GM18868 (cell line): ENCODE results near the gene MIP.
A peak's percentile ranks its signal among the peaks of the same experiment; 100 is the strongest.
"Not testable (repeated sequence)": the region's sequence is repeated elsewhere in the genome, so short reads cannot be mapped to it uniquely, and the experiment has no call there.

Source experiments
- ATAC-seq: cut with Tn5 transposase; IDR thresholded peaks from one replicate; pipeline ENCODE4 v1.9.1; 2021; ENCODE audit warnings: mild to moderate bottlenecking, moderate library complexity; ENCODE audit not compliant: unreplicated experiment

The MIP gene

GRCh38 chr12:56468216-56469006 is 14.0 kb upstream of the MIP start, which contains the start of gene SPRYD4:
Gene SPRYD4, plus strand, starts transcription at chr12:56468578. Its CDS starts 14 bp downstream, at chr12:56468592.
- peak; percentile 87 for ATAC-seq

- no peak for ATAC-seq
Observed at GRCh38 chr12:56462565-56462964, 8.1 kb upstream of the MIP start.

DNA sequence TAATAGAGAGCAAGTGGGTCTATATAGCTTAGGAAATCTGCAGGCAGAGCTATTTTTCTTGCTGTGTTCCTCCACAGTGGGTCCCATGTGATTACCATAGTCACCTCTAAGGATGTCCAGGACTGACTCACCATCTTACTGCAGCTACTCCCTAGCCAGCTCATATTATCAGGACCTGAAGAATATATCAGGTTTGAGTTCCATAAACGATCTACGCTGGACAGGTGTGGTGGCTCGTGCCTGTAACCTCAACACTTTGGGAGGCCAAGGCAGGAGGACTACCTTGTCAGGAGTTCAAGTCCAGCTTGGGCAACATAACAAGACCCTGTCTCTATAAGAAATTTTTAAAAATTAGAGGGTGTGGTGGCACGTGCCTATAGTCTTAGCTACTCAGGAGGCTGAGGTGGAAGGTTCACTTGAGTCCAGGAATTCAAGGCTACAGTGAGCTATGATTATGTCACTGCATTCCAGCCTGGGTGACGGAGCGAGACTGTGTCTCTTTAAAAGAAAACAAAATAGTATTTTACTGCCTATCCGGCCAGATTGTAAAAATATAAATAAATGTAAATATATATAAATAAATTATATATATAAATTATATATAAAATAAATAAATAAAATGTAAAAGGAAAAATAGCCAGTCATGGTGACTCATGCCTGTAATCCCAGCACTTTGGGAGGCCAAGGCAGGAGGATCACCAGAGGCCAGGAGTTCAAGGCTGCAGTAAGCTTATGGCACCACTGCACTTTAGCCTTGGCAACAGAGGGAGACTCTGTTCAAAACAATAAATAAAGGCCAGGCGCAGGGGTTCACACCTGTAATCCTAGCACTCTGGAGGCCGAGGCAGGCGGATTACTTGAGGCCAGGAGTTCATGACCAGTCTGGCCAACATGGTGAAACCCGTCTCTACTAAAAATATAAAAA is 7.0 kb upstream of the MIP start:
- no peak for ATAC-seq

DNA sequence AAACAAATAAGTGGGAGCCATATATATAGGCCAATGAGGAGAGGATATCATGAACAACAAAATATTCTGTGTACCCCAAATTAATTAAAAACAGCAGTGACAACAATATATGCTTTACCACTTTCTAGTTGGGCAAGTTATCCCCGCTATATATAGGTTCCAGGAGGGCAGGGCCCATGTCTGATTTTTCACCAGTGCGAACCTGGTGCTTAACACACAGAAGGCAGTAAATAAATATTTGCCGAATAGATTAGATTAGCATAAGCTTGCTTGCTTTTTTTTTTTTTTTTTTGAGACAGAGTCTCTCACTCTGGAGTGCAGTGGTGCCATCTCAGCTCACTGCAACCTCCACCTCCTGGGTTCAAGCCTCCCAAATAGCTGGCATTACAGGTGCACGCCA is 3.4 kb upstream of the MIP start:
- no peak for ATAC-seq

DNA sequence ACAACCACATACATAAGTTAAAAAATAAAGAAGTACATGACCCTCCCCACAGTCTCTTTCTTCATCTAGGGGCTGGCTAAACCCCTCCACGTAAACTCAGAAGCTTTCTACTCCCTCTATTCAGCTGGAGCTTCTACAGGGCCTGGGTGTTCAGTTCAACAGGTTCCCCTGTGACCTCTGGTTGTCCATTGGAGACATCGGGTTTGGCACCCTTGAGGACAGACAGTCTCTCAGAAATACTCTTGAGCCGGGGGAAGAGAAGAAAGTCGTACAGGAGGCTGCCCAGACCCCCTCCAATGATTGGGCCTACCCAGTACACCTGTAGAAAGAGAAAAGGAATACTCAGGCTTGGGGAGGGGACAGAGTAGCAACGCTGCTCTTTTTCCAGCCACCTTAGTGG is 3.3 kb downstream of the MIP start:
- ATAC-seq, result no peak

- ATAC-seq, result no peak
Observed at GRCh38 chr12:56450241-56450640, 4.2 kb downstream of the MIP start.

GRCh38 chr12:56449622-56449984 is 4.9 kb downstream of the MIP start:
- no peak for ATAC-seq

- ATAC-seq, result peak; percentile 96
Observed at GRCh38 chr12:56448860-56449621, 5.4 kb downstream of the MIP start, which contains the start of gene TIMELESS. Gene TIMELESS, minus strand, starts transcription at chr12:56449426. Its CDS starts 15,256 bp downstream, at chr12:56434170.

DNA sequence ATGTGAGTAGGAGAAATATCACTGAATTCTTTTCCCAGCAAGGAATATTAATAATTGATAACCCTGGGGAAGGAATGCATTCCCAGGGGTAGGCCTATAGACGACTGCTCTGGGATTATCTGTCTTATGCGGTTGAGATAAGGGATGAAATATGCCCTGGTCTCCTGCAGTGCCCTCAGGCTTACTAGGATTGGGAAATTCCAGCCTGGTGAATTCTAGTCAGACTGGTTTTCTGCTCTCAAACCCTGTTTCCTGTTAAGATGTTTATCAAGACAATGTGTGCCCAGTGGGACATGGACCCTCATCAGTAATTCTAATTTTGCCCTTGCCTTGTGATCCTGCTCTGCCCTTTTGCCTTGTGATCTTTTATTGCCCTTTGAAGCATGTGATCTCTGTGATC is 11.2 kb downstream of the MIP start:
- not testable (repeated sequence) for ATAC-seq

DNA sequence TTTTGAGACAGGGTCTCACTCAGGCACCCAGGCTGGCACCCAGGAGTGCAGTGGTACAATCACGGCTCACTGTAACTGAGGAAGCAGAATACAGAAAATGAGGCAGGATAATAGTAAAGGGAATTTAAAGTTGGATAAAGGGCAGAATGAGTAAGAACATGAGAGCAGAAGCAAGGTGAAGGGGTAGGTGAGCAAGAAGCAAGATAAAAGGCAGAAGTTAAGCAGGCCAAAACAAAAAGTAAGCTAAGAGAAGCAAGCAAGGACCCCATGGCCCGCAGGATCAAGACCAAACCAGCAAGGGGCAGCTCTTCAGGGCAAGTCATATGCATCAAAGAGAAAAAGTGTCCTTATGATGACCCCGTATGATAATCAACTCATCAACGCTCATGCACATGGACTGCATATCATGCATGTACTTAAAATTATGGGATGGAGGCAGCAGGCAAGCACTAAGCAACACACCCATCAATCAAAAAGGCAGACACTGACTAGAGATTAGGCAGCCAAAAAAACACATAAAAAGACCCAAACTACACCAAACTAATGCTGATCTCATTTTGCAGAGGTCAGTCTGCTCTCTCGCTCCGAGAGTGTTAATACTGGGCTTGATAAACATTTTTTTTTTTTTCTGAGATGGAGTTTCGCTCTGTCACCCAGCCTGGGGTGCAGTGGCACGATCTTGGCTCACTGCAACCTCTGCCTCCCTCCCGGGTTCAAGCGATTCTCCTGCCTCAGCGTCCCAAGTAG is 16.9 kb downstream of the MIP start:
- ATAC-seq, result no peak

DNA sequence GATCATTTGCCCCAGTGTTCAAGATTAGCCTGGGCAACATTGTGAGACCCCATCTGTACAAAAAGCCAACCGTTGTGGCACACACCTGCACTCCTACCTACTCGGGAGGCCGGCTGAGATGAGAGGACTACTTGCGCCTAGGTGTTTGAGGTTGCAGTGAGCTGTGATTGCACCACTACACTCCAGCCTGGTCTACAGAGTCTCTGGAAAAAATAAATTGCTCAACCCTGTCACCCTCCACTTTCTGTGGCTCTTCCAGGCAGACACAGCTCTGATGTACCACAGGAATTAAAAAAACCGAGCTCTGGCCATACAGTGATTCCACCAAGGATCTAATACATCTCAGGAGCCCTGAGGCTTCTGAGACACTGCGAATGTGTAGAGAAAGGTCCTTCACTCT is 19.6 kb downstream of the MIP start:
- ATAC-seq, result no peak

GRCh38 chr12:56431850-56432249 is 22.6 kb downstream of the MIP start:
- ATAC-seq, result no peak

- no peak for ATAC-seq
Observed at GRCh38 chr12:56431288-56431687, 23.2 kb downstream of the MIP start.

GRCh38 chr12:56425940-56426438 is 28.5 kb downstream of the MIP start:
- no peak for ATAC-seq

DNA sequence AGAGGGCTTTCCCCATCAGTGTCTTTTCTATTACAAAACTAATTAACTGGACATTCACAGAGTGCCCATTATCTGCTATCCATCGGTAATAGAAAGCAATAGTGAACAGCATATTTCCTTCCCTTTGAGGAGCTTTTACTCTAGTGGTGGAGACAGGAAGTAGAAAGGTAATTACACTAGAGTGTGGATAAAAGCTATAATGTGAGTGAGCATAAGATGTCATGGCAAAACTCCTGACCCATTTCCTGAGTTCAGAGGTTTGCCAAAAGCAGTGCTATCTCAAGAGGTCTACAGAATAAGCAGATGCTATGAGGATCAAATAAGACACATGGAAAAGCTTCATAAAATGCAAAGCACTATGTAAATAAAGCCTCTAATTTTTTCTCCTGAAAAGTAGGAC is 29.3 kb downstream of the MIP start:
- no peak for ATAC-seq

- no peak for ATAC-seq
Observed at GRCh38 chr12:56420411-56420810, 34.0 kb downstream of the MIP start.

DNA sequence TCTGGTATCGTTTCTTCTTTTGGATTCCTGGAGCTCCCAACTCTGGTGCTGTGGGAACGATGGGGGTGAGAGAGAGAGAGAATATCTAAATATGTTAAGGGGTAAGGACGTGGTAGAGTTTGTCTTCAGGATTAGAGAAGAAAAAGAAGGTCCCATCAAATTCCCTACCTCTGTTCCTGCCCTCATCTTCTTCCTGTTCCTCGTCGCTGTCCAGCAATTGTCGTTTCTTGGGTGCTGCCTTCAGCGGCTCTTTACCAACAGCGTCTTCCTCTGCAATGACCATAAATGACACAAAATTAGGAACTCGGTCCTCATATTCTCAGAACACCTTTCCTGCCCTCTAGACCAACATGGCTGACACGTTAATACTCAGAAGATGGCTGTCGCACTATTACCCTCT is 36.7 kb downstream of the MIP start:
- ATAC-seq, result no peak

DNA sequence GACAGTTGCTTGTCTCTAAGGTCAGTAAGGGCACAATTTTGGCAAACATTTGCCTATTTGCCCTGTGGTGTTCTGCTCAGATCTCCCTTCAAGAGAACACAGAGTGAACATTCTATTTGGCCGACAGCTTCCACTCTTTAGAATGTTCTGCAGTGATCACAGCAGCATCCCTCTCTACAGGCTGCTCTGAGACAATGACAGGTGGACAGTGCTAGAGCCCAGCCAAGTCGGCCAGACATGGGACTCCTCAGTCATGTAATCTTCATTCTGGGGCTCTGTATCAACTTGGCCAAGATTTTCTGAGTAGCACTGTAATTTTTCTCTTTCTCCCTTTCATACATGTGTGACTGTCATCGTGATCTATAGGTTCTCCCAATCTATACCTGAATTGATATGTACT is 40.1 kb downstream of the MIP start:
- no peak for ATAC-seq

- no peak for ATAC-seq
Observed at GRCh38 chr12:56413392-56413791, 41.1 kb downstream of the MIP start.
